ENCODE results near the gene HOXB6.

The HOXB6 gene

GRCh38 chr17:48609033-48609432 is 4.2 kb upstream of the HOXB6 start:
- no peak for DNase-seq

GRCh38 chr17:48608494-48608834 is 3.7 kb upstream of the HOXB6 start:
- no peak for DNase-seq

- no peak for DNase-seq
These were observed 2.3 kb upstream of the HOXB6 start for GRCh38 chr17:48606892-48607614.

DNA sequence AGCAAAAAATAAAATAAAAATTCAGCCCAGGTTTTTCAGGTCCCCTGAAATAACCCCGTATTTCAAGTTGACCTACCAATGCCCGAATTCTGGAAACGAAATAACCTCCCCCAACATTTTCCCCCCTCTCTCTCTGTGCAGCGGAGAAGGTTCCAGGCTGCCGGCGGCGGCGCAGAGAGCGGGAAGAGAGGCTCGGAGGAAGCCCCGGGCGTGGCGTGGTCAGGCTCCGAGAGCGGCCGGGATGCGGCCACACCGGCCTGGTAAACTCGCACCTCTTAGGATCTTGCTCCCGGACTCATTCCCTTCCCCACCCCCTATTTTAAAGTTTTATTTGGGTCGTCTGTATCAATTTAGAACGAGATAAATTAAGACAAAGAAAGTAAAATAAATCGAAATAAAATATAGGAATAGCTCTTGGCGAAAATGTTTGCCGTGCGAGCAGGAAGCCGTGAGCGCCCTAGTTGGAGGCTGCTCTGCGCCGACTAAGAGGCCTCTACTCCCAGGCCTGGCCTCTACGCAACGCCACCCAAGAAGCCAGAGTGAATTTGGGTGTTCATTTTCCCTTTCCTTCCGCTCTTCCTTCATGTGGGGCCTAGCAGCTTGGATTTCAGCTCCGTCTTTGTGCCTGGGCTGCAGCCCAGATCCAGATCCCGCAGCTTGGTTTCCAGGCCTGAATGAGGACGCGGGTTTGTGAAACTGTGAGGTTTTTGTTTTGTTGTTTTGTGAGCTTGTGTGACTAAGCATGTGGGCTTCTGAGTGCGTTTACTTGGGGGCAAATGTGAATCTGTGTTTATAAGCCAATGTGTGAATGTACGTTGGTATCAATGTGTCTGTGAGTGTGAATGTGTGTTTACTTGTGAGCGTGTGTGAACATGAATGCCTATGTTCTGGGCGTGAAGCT is 1.5 kb upstream of the HOXB6 start:
- no peak for DNase-seq

GRCh38 chr17:48605409-48605919 is 678 bp upstream of the HOXB6 start:
- DNase-seq: no peak

DNA sequence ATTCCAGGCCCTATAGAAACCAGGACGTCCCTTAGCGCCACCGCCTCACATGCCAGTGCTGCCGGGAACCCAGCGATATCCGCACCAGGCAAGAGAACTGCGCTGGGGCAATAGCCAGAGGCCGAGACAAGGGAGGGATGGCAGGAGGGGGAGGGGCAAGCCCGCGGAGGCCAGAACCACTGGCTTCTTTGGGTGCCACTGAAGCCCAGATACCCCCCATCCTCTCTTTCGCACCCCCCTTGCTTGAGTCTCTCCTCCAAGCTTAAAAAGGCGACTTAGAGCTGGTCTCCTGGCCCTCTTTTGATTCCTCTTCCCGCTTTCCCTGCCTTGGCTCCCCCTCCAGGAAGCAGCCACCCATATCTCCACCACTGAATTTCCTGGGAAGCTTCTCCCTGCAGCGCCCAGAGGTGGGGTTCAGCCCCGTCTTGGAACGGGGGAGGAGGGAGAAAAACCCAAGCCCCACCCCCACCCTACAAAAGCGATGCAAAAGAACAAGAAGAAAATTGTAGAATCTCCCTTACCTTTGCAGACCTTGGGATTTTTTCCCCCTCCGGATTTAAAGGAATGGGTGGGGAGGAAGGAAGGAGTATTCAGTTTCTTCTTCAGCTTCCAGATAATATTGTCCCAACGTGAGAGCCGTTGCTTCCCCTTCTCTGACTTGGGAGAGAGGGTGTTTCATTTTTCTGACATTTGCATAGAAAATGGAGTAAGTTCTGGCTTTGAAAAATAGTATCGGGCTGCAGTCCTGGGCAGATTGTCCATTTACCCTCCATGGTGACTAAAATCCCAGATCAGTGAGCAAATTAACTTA is 622 bp downstream of the HOXB6 start:
- no peak for DNase-seq

DNA sequence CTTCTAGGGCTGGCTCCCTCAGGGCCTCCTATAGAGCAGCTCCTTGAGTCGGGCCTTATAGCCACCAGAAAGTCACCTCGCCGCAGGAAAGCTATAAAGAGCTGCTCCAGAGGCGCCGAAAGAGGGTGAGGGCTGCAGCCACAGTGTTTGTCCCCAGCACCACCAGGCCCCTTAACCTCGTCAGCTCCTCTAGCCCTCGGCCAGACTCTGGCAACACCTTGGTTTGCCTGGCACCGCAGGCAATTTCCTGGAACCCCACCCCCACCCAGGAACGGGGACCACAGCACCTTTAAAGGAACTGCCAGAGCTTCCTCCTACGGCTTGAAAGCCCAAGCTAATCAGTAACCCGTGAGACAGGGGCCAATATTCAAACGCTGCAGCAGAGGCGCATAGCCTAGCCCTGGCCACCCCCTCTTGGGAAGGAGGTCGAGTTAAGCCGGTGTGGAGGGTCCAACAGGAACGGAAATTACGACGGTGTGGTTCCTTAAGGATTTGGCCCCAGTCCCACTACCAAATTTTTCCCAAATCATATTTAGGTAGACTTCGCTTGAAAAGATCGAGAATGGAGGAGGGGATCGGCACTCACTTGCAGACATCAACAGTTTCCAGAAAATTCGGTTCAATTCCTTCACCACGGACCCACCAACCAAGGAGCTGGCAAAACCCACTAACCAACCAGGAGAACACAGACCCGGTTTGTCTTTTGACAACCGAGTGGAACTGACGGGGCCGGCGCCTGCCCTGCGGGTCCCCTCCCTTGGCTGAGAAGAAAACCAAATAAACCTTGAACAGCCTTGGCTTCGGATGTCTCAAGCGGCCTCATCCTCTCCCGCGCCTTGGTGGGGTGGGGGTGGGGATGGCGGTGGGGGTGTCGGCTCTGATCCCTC is 3.0 kb downstream of the HOXB6 start:
- DNase-seq: no peak

DNA sequence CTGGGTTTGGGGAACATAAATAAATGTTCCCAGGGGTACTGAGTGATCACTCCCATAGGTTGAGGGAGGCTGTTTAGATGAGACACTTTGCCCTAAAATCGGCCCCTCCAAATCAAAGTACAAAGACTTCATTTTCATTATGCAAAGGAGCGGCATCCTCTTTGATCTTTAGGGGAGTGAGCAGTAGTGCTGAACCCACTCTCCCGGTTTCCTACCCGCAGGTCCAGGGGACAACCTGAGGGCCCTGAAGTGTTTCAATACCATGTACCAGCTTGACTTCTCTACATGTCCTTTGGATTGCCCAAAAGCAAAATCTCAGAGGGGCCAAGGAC is 3.6 kb downstream of the HOXB6 start:
- no peak for DNase-seq

DNA sequence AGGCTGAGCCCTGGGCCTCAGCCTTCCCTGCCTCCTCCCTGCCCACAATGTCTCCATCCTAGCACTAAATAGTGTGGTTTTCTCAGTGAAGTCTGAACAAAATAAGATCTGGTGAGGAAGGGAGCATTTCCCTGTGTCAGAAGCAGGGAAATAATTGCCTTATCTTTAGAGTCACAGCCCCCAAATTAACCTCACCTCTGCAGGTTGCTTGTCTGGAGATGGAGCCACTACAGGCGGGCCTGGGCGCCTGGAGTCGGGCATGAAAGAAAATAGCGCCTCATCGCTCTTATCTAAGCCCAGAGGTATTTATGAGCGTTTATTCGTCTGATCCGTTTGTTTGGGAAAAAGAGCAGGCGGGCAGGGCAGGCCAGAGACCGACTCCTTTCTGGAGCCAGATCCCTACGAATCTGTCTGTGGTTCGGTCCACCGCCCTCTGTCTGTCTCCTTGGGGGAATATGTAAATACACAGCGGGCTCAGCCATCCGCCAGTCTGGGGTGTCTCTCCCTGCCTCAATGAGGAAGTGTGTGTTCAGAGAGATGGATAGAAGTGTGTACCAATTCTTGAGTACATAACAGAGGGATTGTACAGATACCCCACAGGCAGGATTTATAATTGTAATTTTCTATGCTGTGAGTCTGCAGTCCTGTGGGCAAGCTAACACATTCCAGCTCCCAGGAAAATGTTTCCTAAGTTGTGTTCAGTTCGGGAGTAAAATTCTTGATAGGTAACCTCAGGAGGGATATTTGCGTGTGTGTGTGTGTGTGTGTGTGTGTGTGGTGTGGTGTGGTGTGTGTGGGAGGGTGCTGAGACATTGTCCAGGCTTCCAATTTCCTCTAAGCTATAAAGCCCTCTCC is 4.3 kb downstream of the HOXB6 start:
- DNase-seq: no peak

DNA sequence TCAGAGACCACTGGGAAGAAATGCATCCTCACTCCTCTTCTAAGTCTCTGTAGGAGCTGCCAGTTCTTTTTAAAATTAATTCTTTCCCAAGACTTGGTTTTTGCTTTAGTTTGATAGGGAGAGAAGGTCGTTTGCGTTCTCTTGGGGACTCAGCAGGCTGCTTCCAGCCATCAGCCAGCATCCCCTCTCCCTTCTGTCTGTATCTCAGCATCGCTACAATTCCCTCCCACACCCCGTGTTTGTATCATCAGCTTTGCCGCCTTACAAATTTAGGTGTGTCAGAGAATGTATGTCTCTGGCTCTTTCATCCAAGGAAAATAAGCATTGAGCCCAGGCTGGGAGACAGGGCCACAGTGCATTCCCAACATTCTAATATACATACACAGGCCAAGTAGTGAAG is 5.4 kb downstream of the HOXB6 start:
- no peak for DNase-seq

DNA sequence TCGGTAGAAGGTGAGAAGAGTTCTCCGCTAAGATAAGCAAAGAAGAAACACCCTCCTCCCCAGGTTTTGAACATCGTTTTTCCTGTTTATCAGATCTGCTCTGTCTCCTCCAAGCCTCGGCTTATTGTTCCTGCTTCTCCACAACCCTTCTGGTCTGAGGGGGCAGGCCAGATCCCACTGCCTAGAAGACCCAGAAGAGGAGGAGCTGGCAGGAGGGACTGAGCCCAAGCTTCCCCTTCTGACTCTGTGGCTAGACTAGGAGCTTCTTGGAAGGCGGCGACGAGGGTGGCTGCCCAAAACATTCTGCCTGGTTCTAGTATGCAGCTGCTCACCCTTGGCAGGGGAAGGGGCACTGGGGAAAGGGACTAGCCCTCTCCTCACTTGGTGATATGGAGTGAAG is 6.0 kb downstream of the HOXB6 start:
- DNase-seq: no peak

DNA sequence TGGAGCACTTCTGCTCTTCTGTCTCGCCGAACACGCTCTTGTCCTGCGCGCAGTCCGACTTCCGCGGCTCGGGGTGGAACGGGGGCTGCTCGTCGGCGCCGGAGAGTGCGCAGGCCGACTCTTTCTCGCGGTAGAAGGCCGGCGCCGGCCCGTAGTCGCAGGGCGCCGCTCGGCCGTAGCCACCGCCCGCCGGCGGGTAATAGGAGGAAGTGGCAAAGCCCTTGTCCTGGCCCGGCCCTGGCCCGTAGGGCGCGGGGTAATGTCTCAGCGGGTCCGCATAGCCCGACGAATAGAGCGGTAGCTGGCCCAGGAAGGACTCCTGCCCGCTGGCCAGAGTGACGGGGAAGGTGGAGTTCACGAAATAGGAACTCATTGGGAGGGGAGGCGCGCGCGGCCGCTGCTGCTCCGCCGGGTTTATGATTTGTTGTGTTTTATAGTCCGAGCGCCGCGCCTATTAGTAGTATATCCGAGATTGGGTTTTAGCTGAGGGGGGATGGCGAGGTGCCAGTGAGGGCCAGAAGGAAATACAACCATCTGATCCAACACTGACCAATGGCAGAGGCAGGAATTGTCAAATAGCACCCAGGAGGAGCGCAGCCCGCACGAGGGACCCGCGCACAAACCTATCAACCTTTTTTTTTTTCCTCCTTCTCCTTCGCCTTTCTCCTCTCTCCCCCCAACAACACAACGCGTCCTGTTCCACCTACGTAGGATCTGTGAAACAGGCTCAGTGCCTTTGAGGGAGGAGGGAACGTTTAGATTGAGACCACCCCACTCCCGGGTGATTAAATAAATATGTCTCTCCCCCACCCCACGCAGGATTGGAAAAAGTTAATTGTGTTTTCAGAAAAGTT is 6.8 kb downstream of the HOXB6 start:
- DNase-seq: no peak

- DNase-seq: no peak
These were observed 7.3 kb downstream of the HOXB6 start for GRCh38 chr17:48597528-48597777.

DNA sequence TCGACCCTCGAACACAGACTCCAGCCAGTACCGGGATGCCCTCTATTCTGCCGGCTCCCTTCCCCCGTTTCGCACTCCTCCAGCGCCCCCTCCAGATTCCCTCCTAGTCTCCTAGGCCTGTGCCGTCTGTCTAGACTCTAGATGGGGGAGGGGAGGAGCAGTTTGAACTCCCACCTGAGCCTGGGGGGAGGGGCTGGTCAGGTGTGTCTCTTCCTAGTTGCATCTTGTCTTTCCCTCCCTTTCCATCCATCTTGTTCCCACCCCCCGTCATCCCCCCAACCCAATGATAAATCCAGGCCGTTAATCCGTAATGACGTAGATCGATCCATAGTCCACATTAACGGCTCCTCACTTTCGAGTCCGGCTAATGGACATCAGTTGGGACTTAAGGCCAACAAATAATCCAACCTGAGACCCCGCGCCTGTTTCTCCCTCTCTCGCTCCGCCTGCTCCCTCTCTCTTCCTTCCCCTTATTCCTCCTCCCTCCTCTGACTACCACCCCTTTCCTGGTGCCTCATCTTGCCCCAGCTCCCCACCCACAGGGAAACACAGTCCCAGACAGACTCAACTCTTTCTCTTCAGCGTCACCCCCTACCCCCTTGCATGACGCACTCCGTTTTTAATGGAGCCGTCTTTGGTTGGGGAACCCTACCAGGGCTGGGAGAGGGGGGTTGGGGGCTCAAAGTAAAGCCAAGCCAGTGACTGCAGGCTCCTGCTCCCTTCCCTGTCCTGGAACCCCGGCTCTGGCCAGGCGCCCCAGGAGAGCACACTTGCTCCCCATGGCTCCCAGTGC is 7.9 kb downstream of the HOXB6 start:
- DNase-seq: no peak

- DNase-seq: no peak
These were observed 8.6 kb downstream of the HOXB6 start for GRCh38 chr17:48596000-48596734.

DNA sequence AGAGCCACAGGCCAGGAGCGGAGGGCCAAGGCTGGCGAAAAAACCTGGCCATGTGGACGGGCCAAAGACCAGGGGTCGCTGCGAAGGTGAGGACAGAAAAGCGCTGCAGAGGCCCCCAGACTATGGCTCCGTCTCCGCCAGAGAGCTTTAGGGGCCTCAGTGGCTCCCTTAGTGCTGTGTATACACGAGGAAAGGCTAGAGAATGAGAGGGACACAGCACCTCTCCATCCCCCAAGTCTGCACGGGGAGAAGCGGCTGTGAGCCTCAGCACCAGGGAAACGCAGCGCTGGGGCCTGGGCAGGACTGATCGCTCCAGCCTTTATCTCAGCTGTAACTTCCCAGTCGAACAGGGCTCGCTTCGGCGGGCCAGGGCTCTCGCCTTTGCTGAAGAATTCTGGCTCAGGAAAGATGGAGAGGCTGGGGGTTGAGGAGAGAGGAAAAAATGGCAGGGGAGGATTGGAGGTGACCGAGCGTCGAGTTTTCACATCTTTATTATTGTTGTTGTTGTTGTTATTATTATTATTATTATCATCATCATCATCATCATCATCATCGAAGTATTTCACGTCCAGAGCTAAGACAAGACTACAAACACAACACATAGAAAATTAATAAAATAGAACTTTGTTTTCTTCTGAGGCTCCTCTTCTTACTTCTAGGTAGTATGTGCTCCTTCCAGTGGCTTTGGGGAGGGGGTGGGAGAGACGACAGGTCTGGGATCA is 9.3 kb downstream of the HOXB6 start:
- no peak for DNase-seq

- no peak for DNase-seq
These were observed 10.1 kb downstream of the HOXB6 start for GRCh38 chr17:48594538-48595277.

All from NCI-H2171 treated with DMSO at 0.1 percent for 48 hours (cell line).